Stimulated activated memory B cell treated with anti-CD40 and anti-IgM and Interleukin-4, amounts not matched to agents 10 μg/mL and 1 μg/mL and 100 μg/mL, for 72 hours (primary cell): Measurements from ENCODE around the gene METTL25.

Experiments
- ATAC-seq: fragments of 150-1000 bp; cut with Tn5 transposase; 2 replicates; pipeline ENCODE4 v1.10.0; 2021
- H3K27ac Mint-ChIP-seq: one replicate; pipeline ENCODE4 v1.8.0; 2022; ENCODE audit warnings: mild to moderate bottlenecking, mixed read lengths
- H3K27me3 Mint-ChIP-seq: one replicate; pipeline ENCODE4 v1.8.0; 2022; ENCODE audit warnings: mixed read lengths
- H3K36me3 Mint-ChIP-seq: one replicate; pipeline ENCODE4 v1.8.0; 2022; ENCODE audit warnings: mixed read lengths
- H3K4me1 Mint-ChIP-seq: one replicate; pipeline ENCODE4 v1.8.0; 2022; ENCODE audit warnings: mixed read lengths
- H3K4me3 Mint-ChIP-seq: one replicate; pipeline ENCODE4 v1.8.0; 2022; ENCODE audit warnings: mild to moderate bottlenecking, moderate library complexity, mixed read lengths
- H3K9me3 Mint-ChIP-seq: one replicate; pipeline ENCODE4 v1.8.0; 2022; ENCODE audit warnings: mixed read lengths

Gene METTL25

GRCh38 chr12:82474181-82474797 lies 116.0 kb downstream of the METTL25 start:
- Mint-ChIP-seq H3K27ac (no peak overlapping the region), H3K36me3 (peaks cover 66% of the 10 kb centered on the region), H3K4me1 (no peaks in the 10 kb centered on the region), H3K27me3 (no peaks in the 10 kb centered on the region), H3K4me3 (no peak overlapping the region), H3K9me3 (peaks cover 12% of the 10 kb centered on the region)
- no peak for ATAC-seq

GRCh38 chr12:82474798-82475184 lies 116.5 kb downstream of the METTL25 start:
- Mint-ChIP-seq H3K4me1 (no peaks in the 10 kb centered on the region), H3K36me3 (peaks cover 66% of the 10 kb centered on the region), H3K9me3 (peaks cover 12% of the 10 kb centered on the region), H3K27me3 (no peaks in the 10 kb centered on the region), H3K4me3 (no peak overlapping the region), H3K27ac (no peak overlapping the region)
- ATAC-seq, result no peak

- Mint-ChIP-seq H3K36me3 (peaks cover 64% of the 10 kb centered on the region), H3K4me1 (no peaks in the 10 kb centered on the region), H3K9me3 (peaks cover 12% of the 10 kb centered on the region), H3K27me3 (no peaks in the 10 kb centered on the region), H3K4me3 (no peak overlapping the region), H3K27ac (no peak overlapping the region)
- ATAC-seq, result no peak
Observed at GRCh38 chr12:82475211-82475610, 116.9 kb downstream of the METTL25 start.

GRCh38 chr12:82476511-82476910 lies 118.2 kb downstream of the METTL25 start:
- ATAC-seq, result no peak
- H3K36me3 Mint-ChIP-seq, result peaks cover 51% of the 10 kb centered on the region
- H3K9me3 Mint-ChIP-seq, result peaks cover 6% of the 10 kb centered on the region
- no peaks in the 10 kb centered on the region for H3K4me1 Mint-ChIP-seq
- H3K27me3 Mint-ChIP-seq, result no peaks in the 10 kb centered on the region
- H3K27ac Mint-ChIP-seq, result no peak overlapping the region
- H3K4me3 Mint-ChIP-seq, result no peak overlapping the region

GRCh38 chr12:82479511-82479910 lies 121.2 kb downstream of the METTL25 start:
- peaks cover 36% of the 10 kb centered on the region for H3K36me3 Mint-ChIP-seq
- no peaks in the 10 kb centered on the region for H3K27me3 Mint-ChIP-seq
- no peak for ATAC-seq
- no peak overlapping the region for H3K4me3 Mint-ChIP-seq
- H3K4me1 Mint-ChIP-seq, result no peaks in the 10 kb centered on the region
- no peak overlapping the region for H3K27ac Mint-ChIP-seq
- peaks cover 13% of the 10 kb centered on the region for H3K9me3 Mint-ChIP-seq

GRCh38 chr12:82480606-82481005 lies 122.3 kb downstream of the METTL25 start:
- H3K4me1 Mint-ChIP-seq, result no peaks in the 10 kb centered on the region
- H3K27ac Mint-ChIP-seq, result no peak overlapping the region
- peaks cover 27% of the 10 kb centered on the region for H3K36me3 Mint-ChIP-seq
- ATAC-seq, result no peak
- H3K9me3 Mint-ChIP-seq, result peaks cover 18% of the 10 kb centered on the region
- no peak overlapping the region for H3K4me3 Mint-ChIP-seq
- H3K27me3 Mint-ChIP-seq, result no peaks in the 10 kb centered on the region

GRCh38 chr12:82481954-82482353 lies 123.6 kb downstream of the METTL25 start:
- peaks cover 22% of the 10 kb centered on the region for H3K36me3 Mint-ChIP-seq
- H3K9me3 Mint-ChIP-seq, result peaks cover 18% of the 10 kb centered on the region
- H3K27ac Mint-ChIP-seq, result no peak overlapping the region
- H3K27me3 Mint-ChIP-seq, result no peaks in the 10 kb centered on the region
- ATAC-seq, result no peak
- H3K4me3 Mint-ChIP-seq, result no peak overlapping the region
- H3K4me1 Mint-ChIP-seq, result no peaks in the 10 kb centered on the region

GRCh38 chr12:82486524-82487235 lies 128.4 kb downstream of the METTL25 start:
- no peak for ATAC-seq
- Mint-ChIP-seq H3K27me3 (no peaks in the 10 kb centered on the region), H3K4me1 (no peaks in the 10 kb centered on the region), H3K9me3 (peaks cover 18% of the 10 kb centered on the region), H3K27ac (no peak overlapping the region), H3K4me3 (no peak overlapping the region), H3K36me3 (peaks cover 14% of the 10 kb centered on the region)

- H3K4me1 Mint-ChIP-seq, result no peaks in the 10 kb centered on the region
- H3K4me3 Mint-ChIP-seq, result no peak overlapping the region
- no peak for ATAC-seq
- no peaks in the 10 kb centered on the region for H3K27me3 Mint-ChIP-seq
- H3K9me3 Mint-ChIP-seq, result no peaks in the 10 kb centered on the region
- H3K27ac Mint-ChIP-seq, result no peak overlapping the region
- H3K36me3 Mint-ChIP-seq, result no peaks in the 10 kb centered on the region
Observed at GRCh38 chr12:82504409-82504808, 146.1 kb downstream of the METTL25 start.

GRCh38 chr12:82505150-82505549 lies 146.8 kb downstream of the METTL25 start:
- Mint-ChIP-seq H3K27ac (no peak overlapping the region), H3K36me3 (no peaks in the 10 kb centered on the region), H3K4me3 (no peak overlapping the region)

GRCh38 chr12:82507686-82508085 lies 149.4 kb downstream of the METTL25 start:
- Mint-ChIP-seq H3K27me3 (no peaks in the 10 kb centered on the region), H3K36me3 (no peaks in the 10 kb centered on the region), H3K4me3 (no peak overlapping the region), H3K9me3 (no peaks in the 10 kb centered on the region), H3K27ac (no peak overlapping the region), H3K4me1 (no peaks in the 10 kb centered on the region)
- ATAC-seq, result no peak

More at GRCh38 chr12:82505150-82505549, 146.8 kb downstream of the METTL25 start:
- H3K27me3 Mint-ChIP-seq, result no peaks in the 10 kb centered on the region
- no peaks in the 10 kb centered on the region for H3K4me1 Mint-ChIP-seq
- ATAC-seq, result no peak
- H3K9me3 Mint-ChIP-seq, result no peaks in the 10 kb centered on the region

- Mint-ChIP-seq H3K4me3 (no peak overlapping the region), H3K36me3 (no peaks in the 10 kb centered on the region), H3K27me3 (no peaks in the 10 kb centered on the region), H3K27ac (no peak overlapping the region), H3K9me3 (no peaks in the 10 kb centered on the region), H3K4me1 (no peaks in the 10 kb centered on the region)
- ATAC-seq, result no peak
Observed at GRCh38 chr12:82510386-82510785, 152.1 kb downstream of the METTL25 start.

- Mint-ChIP-seq H3K27ac (no peak overlapping the region), H3K4me3 (no peak overlapping the region), H3K36me3 (no peaks in the 10 kb centered on the region), H3K4me1 (no peaks in the 10 kb centered on the region), H3K9me3 (no peaks in the 10 kb centered on the region), H3K27me3 (no peaks in the 10 kb centered on the region)
- no peak for ATAC-seq
Observed at GRCh38 chr12:82514880-82515279, 156.6 kb downstream of the METTL25 start.

- no peaks in the 10 kb centered on the region for H3K4me1 Mint-ChIP-seq
- no peak overlapping the region for H3K4me3 Mint-ChIP-seq
- ATAC-seq, result no peak
- H3K27ac Mint-ChIP-seq, result no peak overlapping the region
- H3K36me3 Mint-ChIP-seq, result no peaks in the 10 kb centered on the region
- H3K9me3 Mint-ChIP-seq, result no peaks in the 10 kb centered on the region
- no peaks in the 10 kb centered on the region for H3K27me3 Mint-ChIP-seq
Observed at GRCh38 chr12:82515652-82516051, 157.3 kb downstream of the METTL25 start.

GRCh38 chr12:82517027-82517426 lies 158.7 kb downstream of the METTL25 start:
- H3K4me3 Mint-ChIP-seq, result no peak overlapping the region
- no peaks in the 10 kb centered on the region for H3K36me3 Mint-ChIP-seq
- H3K4me1 Mint-ChIP-seq, result no peaks in the 10 kb centered on the region
- no peak for ATAC-seq
- H3K27me3 Mint-ChIP-seq, result no peaks in the 10 kb centered on the region
- H3K9me3 Mint-ChIP-seq, result no peaks in the 10 kb centered on the region
- H3K27ac Mint-ChIP-seq, result no peak overlapping the region

GRCh38 chr12:82517808-82518207 lies 159.5 kb downstream of the METTL25 start:
- no peaks in the 10 kb centered on the region for H3K27me3 Mint-ChIP-seq
- no peak for ATAC-seq
- H3K36me3 Mint-ChIP-seq, result no peaks in the 10 kb centered on the region
- no peaks in the 10 kb centered on the region for H3K9me3 Mint-ChIP-seq
- no peak overlapping the region for H3K4me3 Mint-ChIP-seq
- H3K4me1 Mint-ChIP-seq, result no peaks in the 10 kb centered on the region
- H3K27ac Mint-ChIP-seq, result no peak overlapping the region
